ENCODE data around the gene OTOG. TPM values are rescaled to one million over a fixed set of nuclear protein-coding genes. Genes with fewer than 3 reads are reported as not detected.
"Not testable (repeated sequence)": the region's sequence is repeated elsewhere in the genome, so short reads cannot be mapped to it uniquely, and the experiment has no call there.

The OTOG gene
- total and polyA plus RNA-seq, 4 donors = not detected

- H3K27me3 ChIP-seq (ENCODE audit: control insufficient read depth in 1 of 2, insufficient read depth in 2 of 2, low read length in 1 of 2); H3K4me3 ChIP-seq (ENCODE audit: low read length in 2 of 2); H3K27ac ChIP-seq (ENCODE audit: low read depth in 1 of 2, low read length in 2 of 2); intact Hi-C loops (cut with DNase I); H3K4me1 ChIP-seq (ENCODE audit: control insufficient read depth in 1 of 2, insufficient read depth in 2 of 2, low read length in 2 of 2); H3K9me3 ChIP-seq (ENCODE audit: control insufficient read depth, low read length); ATAC-seq (ENCODE audit: low FRiP score); H3K36me3 ChIP-seq (ENCODE audit: control insufficient read depth in 1 of 2, insufficient read depth in 2 of 2, low read length in 1 of 2); DNase-seq: not testable (repeated sequence)
- WGBS, 2 donors = 88% methylated on average over 4 of the region's 4 CpGs
These were observed 75.7 kb downstream of the OTOG start for GRCh38 chr11:17622711-17623110.

GRCh38 chr11:17629113-17629512, 82.1 kb downstream of the OTOG start:
- H3K27ac ChIP-seq (ENCODE audit: low read depth in 1 of 2, low read length in 2 of 2) = no peak overlapping the region
- H3K4me3 ChIP-seq (ENCODE audit: low read length in 2 of 2) = no peak overlapping the region
- no peaks in the 10 kb centered on the region for H3K27me3 ChIP-seq (ENCODE audit: control insufficient read depth in 1 of 2, insufficient read depth in 2 of 2, low read length in 1 of 2)
- H3K4me1 ChIP-seq (ENCODE audit: control insufficient read depth in 1 of 2, insufficient read depth in 2 of 2, low read length in 2 of 2) = no peaks in the 10 kb centered on the region
- peaks cover 4% of the 10 kb centered on the region for H3K9me3 ChIP-seq (ENCODE audit: control insufficient read depth, low read length)
- DNase-seq (no peak), ATAC-seq (ENCODE audit: low FRiP score) (no peak)
- intact Hi-C loops (cut with DNase I) = no loop called here
- 72 to 73% methylated on average over 5 of the region's 5 CpGs for WGBS, 2 donors
- no peaks in the 10 kb centered on the region for H3K36me3 ChIP-seq (ENCODE audit: control insufficient read depth in 1 of 2, insufficient read depth in 2 of 2, low read length in 1 of 2)

- Histone ChIP-seq H3K36me3 (ENCODE audit: control insufficient read depth in 1 of 2, insufficient read depth in 2 of 2, low read length in 1 of 2) (no peaks in the 10 kb centered on the region), H3K27me3 (ENCODE audit: control insufficient read depth in 1 of 2, insufficient read depth in 2 of 2, low read length in 1 of 2) (no peaks in the 10 kb centered on the region), H3K4me1 (ENCODE audit: control insufficient read depth in 1 of 2, insufficient read depth in 2 of 2, low read length in 2 of 2) (no peaks in the 10 kb centered on the region), H3K4me3 (ENCODE audit: low read length in 2 of 2) (no peak overlapping the region), H3K9me3 (ENCODE audit: control insufficient read depth, low read length) (peaks cover 4% of the 10 kb centered on the region), H3K27ac (ENCODE audit: low read depth in 1 of 2, low read length in 2 of 2) (no peak overlapping the region)
- WGBS, 2 donors = 55 to 56% methylated on average over 2 of the region's 2 CpGs
- intact Hi-C loops (cut with DNase I) = no loop called here
- DNase-seq = no peak
- ATAC-seq (ENCODE audit: low FRiP score) = no peak
These were observed 83.9 kb downstream of the OTOG start for GRCh38 chr11:17630936-17631335.

- ATAC-seq (ENCODE audit: low FRiP score) = no peak
- no peaks in the 10 kb centered on the region for H3K27me3 ChIP-seq (ENCODE audit: control insufficient read depth in 1 of 2, insufficient read depth in 2 of 2, low read length in 1 of 2)
- no peaks in the 10 kb centered on the region for H3K9me3 ChIP-seq (ENCODE audit: control insufficient read depth, low read length)
- no peak for DNase-seq
- no peaks in the 10 kb centered on the region for H3K36me3 ChIP-seq (ENCODE audit: control insufficient read depth in 1 of 2, insufficient read depth in 2 of 2, low read length in 1 of 2)
- 88 to 91% methylated on average over 19 of the region's 19 CpGs for WGBS, 2 donors
- H3K27ac ChIP-seq (ENCODE audit: low read depth in 1 of 2, low read length in 2 of 2) = no peak overlapping the region
- H3K4me3 ChIP-seq (ENCODE audit: low read length in 2 of 2) = no peak overlapping the region
- H3K4me1 ChIP-seq (ENCODE audit: control insufficient read depth in 1 of 2, insufficient read depth in 2 of 2, low read length in 2 of 2) = no peaks in the 10 kb centered on the region
- intact Hi-C loops (cut with DNase I) = no loop called here
These were observed 84.8 kb downstream of the OTOG start for GRCh38 chr11:17631702-17632365.

GRCh38 chr11:17633279-17633986, 86.4 kb downstream of the OTOG start:
- Histone ChIP-seq H3K9me3 (ENCODE audit: control insufficient read depth, low read length) (no peaks in the 10 kb centered on the region), H3K4me1 (ENCODE audit: control insufficient read depth in 1 of 2, insufficient read depth in 2 of 2, low read length in 2 of 2) (no peaks in the 10 kb centered on the region), H3K27me3 (ENCODE audit: control insufficient read depth in 1 of 2, insufficient read depth in 2 of 2, low read length in 1 of 2) (no peaks in the 10 kb centered on the region), H3K4me3 (ENCODE audit: low read length in 2 of 2) (no peak overlapping the region), H3K27ac (ENCODE audit: low read depth in 1 of 2, low read length in 2 of 2) (no peak overlapping the region), H3K36me3 (ENCODE audit: control insufficient read depth in 1 of 2, insufficient read depth in 2 of 2, low read length in 1 of 2) (no peaks in the 10 kb centered on the region)
- ATAC-seq (ENCODE audit: low FRiP score) (no peak), DNase-seq (no peak)
- intact Hi-C loops (cut with DNase I) = no loop called here
- 88 to 89% methylated on average over 11 of the region's 11 CpGs for WGBS, 2 donors

- H3K9me3 ChIP-seq (ENCODE audit: control insufficient read depth, low read length) = no peaks in the 10 kb centered on the region
- no peaks in the 10 kb centered on the region for H3K4me1 ChIP-seq (ENCODE audit: control insufficient read depth in 1 of 2, insufficient read depth in 2 of 2, low read length in 2 of 2)
- ATAC-seq (ENCODE audit: low FRiP score) (no peak), DNase-seq (no peak)
- no peaks in the 10 kb centered on the region for H3K27me3 ChIP-seq (ENCODE audit: control insufficient read depth in 1 of 2, insufficient read depth in 2 of 2, low read length in 1 of 2)
- intact Hi-C loops (cut with DNase I) = no loop called here
- WGBS, 2 donors = 63 to 69% methylated on average over 14 of the region's 14 CpGs
- no peaks in the 10 kb centered on the region for H3K36me3 ChIP-seq (ENCODE audit: control insufficient read depth in 1 of 2, insufficient read depth in 2 of 2, low read length in 1 of 2)
- no peak overlapping the region for H3K27ac ChIP-seq (ENCODE audit: low read depth in 1 of 2, low read length in 2 of 2)
- H3K4me3 ChIP-seq (ENCODE audit: low read length in 2 of 2) = no peak overlapping the region
These were observed 87.1 kb downstream of the OTOG start for GRCh38 chr11:17633987-17634775.

GRCh38 chr11:17634776-17635550, 87.9 kb downstream of the OTOG start:
- no peak for DNase-seq

GRCh38 chr11:17635551-17635938, 88.5 kb downstream of the OTOG start:
- Histone ChIP-seq H3K36me3 (ENCODE audit: control insufficient read depth in 1 of 2, insufficient read depth in 2 of 2, low read length in 1 of 2) (no peaks in the 10 kb centered on the region), H3K4me3 (ENCODE audit: low read length in 2 of 2) (no peak overlapping the region), H3K27me3 (ENCODE audit: control insufficient read depth in 1 of 2, insufficient read depth in 2 of 2, low read length in 1 of 2) (no peaks in the 10 kb centered on the region), H3K9me3 (ENCODE audit: control insufficient read depth, low read length) (no peaks in the 10 kb centered on the region), H3K27ac (ENCODE audit: low read depth in 1 of 2, low read length in 2 of 2) (no peak overlapping the region), H3K4me1 (ENCODE audit: control insufficient read depth in 1 of 2, insufficient read depth in 2 of 2, low read length in 2 of 2) (no peaks in the 10 kb centered on the region)
- ATAC-seq (ENCODE audit: low FRiP score) (no peak), DNase-seq (no peak)
- intact Hi-C loops (cut with DNase I) = no loop called here
- WGBS, 2 donors = 78 to 88% methylated on average over 9 of the region's 9 CpGs

More at GRCh38 chr11:17634776-17635550, 87.9 kb downstream of the OTOG start:
- intact Hi-C loops (cut with DNase I) = no loop called here
- Histone ChIP-seq H3K36me3 (ENCODE audit: control insufficient read depth in 1 of 2, insufficient read depth in 2 of 2, low read length in 1 of 2) (no peaks in the 10 kb centered on the region), H3K27me3 (ENCODE audit: control insufficient read depth in 1 of 2, insufficient read depth in 2 of 2, low read length in 1 of 2) (no peaks in the 10 kb centered on the region), H3K4me3 (ENCODE audit: low read length in 2 of 2) (no peak overlapping the region), H3K27ac (ENCODE audit: low read depth in 1 of 2, low read length in 2 of 2) (no peak overlapping the region), H3K9me3 (ENCODE audit: control insufficient read depth, low read length) (no peaks in the 10 kb centered on the region), H3K4me1 (ENCODE audit: control insufficient read depth in 1 of 2, insufficient read depth in 2 of 2, low read length in 2 of 2) (no peaks in the 10 kb centered on the region)
- 78 to 83% methylated on average over 21 to 25 of the region's 25 CpGs for WGBS, 2 donors
- no peak for ATAC-seq (ENCODE audit: low FRiP score)
